ENCODE data around the gene PNPLA5. TPM values are rescaled to one million over a fixed set of nuclear protein-coding genes. Genes with fewer than 3 reads are reported as not detected.

PNPLA5 gene
- total RNA-seq, 2 experiments from 2014 or later: 0.15 TPM; not detected in 1

DNA sequence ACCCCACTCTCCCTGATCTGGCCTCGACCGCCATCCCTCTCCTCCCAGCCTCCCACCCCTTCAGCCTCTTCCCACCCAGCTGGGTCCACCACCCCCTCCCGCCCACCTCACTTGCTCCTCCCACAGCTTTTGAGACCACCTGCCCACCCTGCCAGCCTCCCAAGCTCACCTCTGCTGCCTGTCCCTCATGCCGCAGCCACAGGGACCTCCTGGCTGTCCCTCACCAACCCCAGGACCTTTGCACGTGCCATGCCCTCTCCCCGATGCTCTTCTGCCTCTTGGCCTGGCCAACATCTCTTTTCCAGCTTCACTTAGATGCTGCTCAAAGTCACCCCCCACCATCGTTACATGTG, 6.5 kb downstream of the PNPLA5 start:
- Histone ChIP-seq H3K27ac (ENCODE audit: low read depth, low read length, poor library complexity, severe bottlenecking) (no peak overlapping the region), H3K9me3 (ENCODE audit: low read length) (no peaks in the 10 kb centered on the region), H3K36me3 (ENCODE audit: insufficient read depth, low read length) (no peaks in the 10 kb centered on the region), H2AFZ (ENCODE audit: low read length) (no peak overlapping the region), H3K4me1 (ENCODE audit: insufficient read depth, low read length, poor library complexity, severe bottlenecking) (peaks cover 8% of the 10 kb centered on the region), H3K4me2 (ENCODE audit: low read length) (no peak overlapping the region), H3K9me2 (ENCODE audit: insufficient read depth, low read length) (no peaks in the 10 kb centered on the region), H3K4me3 (ENCODE audit: low read depth, low read length, poor library complexity, severe bottlenecking) (no peak overlapping the region), H3K79me2 (ENCODE audit: insufficient read depth, low read depth, low read length) (no peaks in the 10 kb centered on the region), H4K20me1 (ENCODE audit: insufficient read depth, low read length) (no peaks in the 10 kb centered on the region)
- BruUV-seq (replicated peaks): no TSS peak
- DNase-seq (ENCODE audit: low spot score): no peak
- TF ChIP-seq EZH2phosphoT487 (IDR thresholded peaks at IDR 0.05; ENCODE audit: borderline replicate concordance, low read depth, low read length): no peak
- TF ChIP-seq, protein P1, sequence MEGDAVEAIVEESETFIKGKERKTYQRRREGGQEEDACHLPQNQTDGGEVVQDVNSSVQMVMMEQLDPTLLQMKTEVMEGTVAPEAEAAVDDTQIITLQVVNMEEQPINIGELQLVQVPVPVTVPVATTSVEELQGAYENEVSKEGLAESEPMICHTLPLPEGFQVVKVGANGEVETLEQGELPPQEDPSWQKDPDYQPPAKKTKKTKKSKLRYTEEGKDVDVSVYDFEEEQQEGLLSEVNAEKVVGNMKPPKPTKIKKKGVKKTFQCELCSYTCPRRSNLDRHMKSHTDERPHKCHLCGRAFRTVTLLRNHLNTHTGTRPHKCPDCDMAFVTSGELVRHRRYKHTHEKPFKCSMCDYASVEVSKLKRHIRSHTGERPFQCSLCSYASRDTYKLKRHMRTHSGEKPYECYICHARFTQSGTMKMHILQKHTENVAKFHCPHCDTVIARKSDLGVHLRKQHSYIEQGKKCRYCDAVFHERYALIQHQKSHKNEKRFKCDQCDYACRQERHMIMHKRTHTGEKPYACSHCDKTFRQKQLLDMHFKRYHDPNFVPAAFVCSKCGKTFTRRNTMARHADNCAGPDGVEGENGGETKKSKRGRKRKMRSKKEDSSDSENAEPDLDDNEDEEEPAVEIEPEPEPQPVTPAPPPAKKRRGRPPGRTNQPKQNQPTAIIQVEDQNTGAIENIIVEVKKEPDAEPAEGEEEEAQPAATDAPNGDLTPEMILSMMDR (conservative IDR thresholded peaks at IDR 0.05; ENCODE audit: low read length): peak; percentile 36; the same call in 1 of the 2 replicates
- POLR2A ChIA-PET: no interaction called here
- CTCF ChIA-PET (ENCODE audit: unreplicated experiment): no interaction called here
- intact Hi-C loops (cut with micrococcal nuclease; ENCODE audit: unreplicated experiment): loop anchor here (10.0 kb wide), 1 partner anchor 740 kb away; no protein-coding TSS in a partner anchor

DNA sequence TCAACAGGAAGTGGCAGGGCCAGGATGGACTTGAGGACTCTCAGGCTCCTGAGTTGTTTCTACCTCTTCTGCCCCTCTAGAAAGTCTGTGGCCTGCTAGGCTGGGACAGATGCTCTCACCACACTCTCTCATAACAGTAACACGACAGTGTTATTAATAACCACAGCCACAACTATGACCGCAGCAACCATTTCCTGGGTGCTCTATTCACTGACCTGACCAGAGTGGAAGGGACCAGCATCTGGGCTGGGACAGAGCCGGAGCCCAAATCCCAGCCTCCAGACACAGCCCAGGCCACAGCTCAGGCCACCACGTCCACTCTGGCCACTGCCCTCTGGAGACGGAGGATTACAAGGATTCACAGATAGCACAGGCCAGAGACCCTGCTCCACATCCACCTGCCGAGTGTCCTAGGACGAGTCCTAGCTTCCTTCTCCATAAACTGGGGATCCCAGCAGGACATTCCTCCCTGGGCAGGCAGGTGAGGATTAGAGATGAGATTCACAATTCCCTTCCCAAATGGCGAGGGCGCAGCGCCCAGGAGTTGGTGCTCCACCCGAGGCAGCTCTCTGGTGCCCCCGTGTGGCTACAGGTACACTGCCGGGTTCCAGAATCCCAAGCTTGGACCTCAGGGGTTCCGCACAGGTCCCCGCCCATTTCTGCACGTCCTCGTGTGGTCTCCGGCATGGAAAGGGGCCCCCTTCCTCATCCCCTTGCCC, 7.1 kb downstream of the PNPLA5 start:
- Histone ChIP-seq H2AFZ (ENCODE audit: low read length) (peak overlapping the region; percentile 73; the same call in 1 of the 2 replicates), H3K4me1 (ENCODE audit: insufficient read depth, low read length, poor library complexity, severe bottlenecking) (peaks cover 8% of the 10 kb centered on the region), H3K4me2 (ENCODE audit: low read length) (peak overlapping the region; percentile 50; the same call in 1 of the 2 replicates), H3K4me3 (ENCODE audit: low read depth, low read length, poor library complexity, severe bottlenecking) (no peak overlapping the region), H3K79me2 (ENCODE audit: insufficient read depth, low read depth, low read length) (no peaks in the 10 kb centered on the region), H3K9me2 (ENCODE audit: insufficient read depth, low read length) (no peaks in the 10 kb centered on the region), H4K20me1 (ENCODE audit: insufficient read depth, low read length) (no peaks in the 10 kb centered on the region), H3K36me3 (ENCODE audit: insufficient read depth, low read length) (no peaks in the 10 kb centered on the region), H3K9me3 (ENCODE audit: low read length) (no peaks in the 10 kb centered on the region), H3K27ac (ENCODE audit: low read depth, low read length, poor library complexity, severe bottlenecking) (no peak overlapping the region)
- TF ChIP-seq, protein P1 (conservative IDR thresholded peaks at IDR 0.05; ENCODE audit: low read length): peak; percentile 85
- TF ChIP-seq EZH2phosphoT487 (IDR thresholded peaks at IDR 0.05; ENCODE audit: borderline replicate concordance, low read depth, low read length): no peak
- ChIA-PET POLR2A (no interaction called here), CTCF (ENCODE audit: unreplicated experiment) (no interaction called here)
- intact Hi-C loops (cut with micrococcal nuclease; ENCODE audit: unreplicated experiment): loop anchor here (10.0 kb wide), 1 partner anchor 740 kb away; no protein-coding TSS in a partner anchor
- BruUV-seq (replicated peaks): no TSS peak
- peak; percentile 56 for DNase-seq (ENCODE audit: low spot score)

Data from OCI-LY7 (cell line).